Activated CD4-positive, alpha-beta T cell treated with anti-CD3 and anti-CD28 coated beads for 1 hour (primary cell): ENCODE data around the gene PDZD4.
"Not testable (repeated sequence)": the region's sequence is repeated elsewhere in the genome, so short reads cannot be mapped to it uniquely, and the experiment has no call there.

Source experiments
- DNase-seq: peaks from one replicate; pipeline ENCODE4 v3.0.0-alpha.2; 2020

Gene PDZD4

GRCh38 chrX:153831429-153832150 is 1.2 kb upstream of the PDZD4 start:
- no peak for DNase-seq

GRCh38 chrX:153830640-153831428 is 490 bp upstream of the PDZD4 start:
- no peak for DNase-seq

- no peak for DNase-seq
Measured at GRCh38 chrX:153829549-153829798, 870 bp downstream of the PDZD4 start.

- no peak for DNase-seq
Measured at GRCh38 chrX:153828723-153829548, 1.4 kb downstream of the PDZD4 start.

GRCh38 chrX:153828308-153828707 is 2.0 kb downstream of the PDZD4 start:
- DNase-seq, result no peak

GRCh38 chrX:153827903-153828302 is 2.4 kb downstream of the PDZD4 start:
- no peak for DNase-seq

- no peak for DNase-seq
Measured at GRCh38 chrX:153827016-153827415, 3.3 kb downstream of the PDZD4 start.

GRCh38 chrX:153825042-153825441 is 5.3 kb downstream of the PDZD4 start:
- DNase-seq, result no peak

- DNase-seq, result no peak
Measured at GRCh38 chrX:153824348-153824747, 6.0 kb downstream of the PDZD4 start.

- no peak for DNase-seq
Measured at GRCh38 chrX:153821066-153821465, 9.3 kb downstream of the PDZD4 start.

- DNase-seq, result no peak
Measured at GRCh38 chrX:153820601-153821000, 9.7 kb downstream of the PDZD4 start.

GRCh38 chrX:153819384-153820040 is 10.8 kb downstream of the PDZD4 start:
- DNase-seq, result no peak

- DNase-seq, result peak; percentile 14
Measured at GRCh38 chrX:153818571-153819383, 11.6 kb downstream of the PDZD4 start.

- not testable (repeated sequence) for DNase-seq
Measured at GRCh38 chrX:153818064-153818463, 12.3 kb downstream of the PDZD4 start.

GRCh38 chrX:153816831-153817690 is 13.3 kb downstream of the PDZD4 start:
- peak; percentile 20 for DNase-seq

GRCh38 chrX:153814591-153815315 is 15.6 kb downstream of the PDZD4 start:
- no peak for DNase-seq

- DNase-seq, result no peak
Measured at GRCh38 chrX:153813161-153813560, 17.2 kb downstream of the PDZD4 start.

GRCh38 chrX:153812220-153812619 is 18.1 kb downstream of the PDZD4 start:
- DNase-seq, result no peak

- DNase-seq, result no peak
Measured at GRCh38 chrX:153807976-153808375, 22.4 kb downstream of the PDZD4 start.

GRCh38 chrX:153806999-153807575 is 23.3 kb downstream of the PDZD4 start:
- no peak for DNase-seq
